Inflammatory macrophage treated with lipopolysaccharide for 1 hour (primary cell): Measurements from ENCODE around the gene BRMS1.

Experiments used
- DNase-seq, 2 donors: peaks; one replicate each; pipeline ENCODE4 v3.0.0-alpha.2; 2020 to 2022

Gene BRMS1

GRCh38 chr11:66297610-66298009 lies 47.3 kb downstream of the BRMS1 start:
- DNase-seq = no peak

- no peak for DNase-seq
Measured at GRCh38 chr11:66294626-66295620, 50.0 kb downstream of the BRMS1 start.

- no peak for DNase-seq
Measured at GRCh38 chr11:66293777-66294625, 50.9 kb downstream of the BRMS1 start.

- no peak for DNase-seq
Measured at GRCh38 chr11:66293352-66293751, 51.6 kb downstream of the BRMS1 start.

- no peak for DNase-seq
Measured at GRCh38 chr11:66292543-66293332, 52.2 kb downstream of the BRMS1 start.

GRCh38 chr11:66291706-66292542 lies 53.0 kb downstream of the BRMS1 start, which contains the start of gene TMEM151A:
TMEM151A (plus strand) TSS chr11:66291894; CDS start chr11:66292014, 120 bp downstream.
- DNase-seq = no peak

- DNase-seq = no peak
Measured at GRCh38 chr11:66291303-66291705, 53.6 kb downstream of the BRMS1 start.

GRCh38 chr11:66290330-66290621 lies 54.6 kb downstream of the BRMS1 start:
- no peak for DNase-seq

- DNase-seq = peak; percentile 65 to 79
Measured at GRCh38 chr11:66289548-66290329, 55.2 kb downstream of the BRMS1 start.

GRCh38 chr11:66288671-66289547 lies 56.0 kb downstream of the BRMS1 start, which contains the start of gene YIF1A:
YIF1A (minus strand) TSS chr11:66289143; CDS start chr11:66288985, 158 bp downstream.
- peak; percentile 97 to 99 for DNase-seq

GRCh38 chr11:66287889-66288670 lies 56.8 kb downstream of the BRMS1 start:
- no peak for DNase-seq
